Measurements from ENCODE around the gene PHACTR1. TPM values are rescaled to one million over a fixed set of nuclear protein-coding genes. Genes with fewer than 3 reads are reported as not detected.

Gene PHACTR1
- total and polyA plus RNA-seq, 2 donors (not counting 1 experiment from before 2014, with no cell fraction given) = 0.60 to 1.2 TPM

GRCh38 chr6:13009461-13009860 lies 292.9 kb downstream of the PHACTR1 start:
- H3K27me3 ChIP-seq (ENCODE audit: control insufficient read depth, insufficient read depth, low read length) = peaks cover 21% of the 10 kb centered on the region
- H3K9ac ChIP-seq (ENCODE audit: insufficient read depth, low read length) = no peak overlapping the region
- H3K4me1 ChIP-seq (ENCODE audit: control insufficient read depth, extremely low read depth, insufficient read depth, low read length) = no peaks in the 10 kb centered on the region
- H3K79me2 ChIP-seq (ENCODE audit: control insufficient read depth, insufficient read depth, low read length) = no peaks in the 10 kb centered on the region
- no peak overlapping the region for H2AFZ ChIP-seq (ENCODE audit: low read length)
- no peaks in the 10 kb centered on the region for H4K20me1 ChIP-seq (ENCODE audit: control insufficient read depth, extremely low read depth, insufficient read depth, low read length)
- no peak overlapping the region for H3K27ac ChIP-seq (ENCODE audit: insufficient read depth, low read length)
- no peaks in the 10 kb centered on the region for H3K9me3 ChIP-seq (ENCODE audit: control insufficient read depth, insufficient read depth, low read depth, low read length)
- H3K4me3 ChIP-seq (replicated peaks in 1 of 4; ENCODE audit: control extremely low read depth in 1 of 4, insufficient read depth in 1 of 4, low read depth in 3 of 4, low read length in 4 of 4) = no peak overlapping the region
- no peak for DNase-seq (ENCODE audit: low read depth in 2 of 2)
- no peak overlapping the region for H3K4me2 ChIP-seq (ENCODE audit: extremely low read depth, insufficient read depth, low read length)
- TF ChIP-seq CTCF (conservative IDR thresholded peaks at IDR 0.05 in 1 of 2, IDR thresholded peaks at IDR 0.05 in 1 of 2; ENCODE audit: low read depth in 1 of 2, low read length in 2 of 2) = no peak
- TF ChIP-seq EZH2 (IDR thresholded peaks at IDR 0.05; ENCODE audit: low read length, missing control alignments) = no peak
- H3K36me3 ChIP-seq (ENCODE audit: control insufficient read depth, insufficient read depth, low read length) = no peaks in the 10 kb centered on the region

GRCh38 chr6:13011612-13012146 lies 295.1 kb downstream of the PHACTR1 start:
- peaks cover 33% of the 10 kb centered on the region for H3K27me3 ChIP-seq (ENCODE audit: control insufficient read depth, insufficient read depth, low read length)
- TF ChIP-seq CTCF (conservative IDR thresholded peaks at IDR 0.05 in 1 of 2, IDR thresholded peaks at IDR 0.05 in 1 of 2; ENCODE audit: low read depth in 1 of 2, low read length in 2 of 2) (no peak), EZH2 (IDR thresholded peaks at IDR 0.05; ENCODE audit: low read length, missing control alignments) (no peak)
- H3K9ac ChIP-seq (ENCODE audit: insufficient read depth, low read length) = no peak overlapping the region
- H3K79me2 ChIP-seq (ENCODE audit: control insufficient read depth, insufficient read depth, low read length) = no peaks in the 10 kb centered on the region
- no peaks in the 10 kb centered on the region for H3K36me3 ChIP-seq (ENCODE audit: control insufficient read depth, insufficient read depth, low read length)
- no peak overlapping the region for H3K27ac ChIP-seq (ENCODE audit: insufficient read depth, low read length)
- no peaks in the 10 kb centered on the region for H4K20me1 ChIP-seq (ENCODE audit: control insufficient read depth, extremely low read depth, insufficient read depth, low read length)
- no peak overlapping the region for H3K4me3 ChIP-seq (replicated peaks in 1 of 4; ENCODE audit: control extremely low read depth in 1 of 4, insufficient read depth in 1 of 4, low read depth in 3 of 4, low read length in 4 of 4)
- no peak overlapping the region for H3K4me2 ChIP-seq (ENCODE audit: extremely low read depth, insufficient read depth, low read length)
- H3K9me3 ChIP-seq (ENCODE audit: control insufficient read depth, insufficient read depth, low read depth, low read length) = no peaks in the 10 kb centered on the region
- no peaks in the 10 kb centered on the region for H3K4me1 ChIP-seq (ENCODE audit: control insufficient read depth, extremely low read depth, insufficient read depth, low read length)
- H2AFZ ChIP-seq (ENCODE audit: low read length) = no peak overlapping the region
- no peak for DNase-seq (ENCODE audit: low read depth in 2 of 2)

- Histone ChIP-seq H2AFZ (ENCODE audit: low read length) (no peak overlapping the region), H3K36me3 (ENCODE audit: control insufficient read depth, insufficient read depth, low read length) (no peaks in the 10 kb centered on the region), H3K27me3 (ENCODE audit: control insufficient read depth, insufficient read depth, low read length) (peaks cover 33% of the 10 kb centered on the region), H4K20me1 (ENCODE audit: control insufficient read depth, extremely low read depth, insufficient read depth, low read length) (no peaks in the 10 kb centered on the region), H3K79me2 (ENCODE audit: control insufficient read depth, insufficient read depth, low read length) (no peaks in the 10 kb centered on the region), H3K9ac (ENCODE audit: insufficient read depth, low read length) (no peak overlapping the region), H3K9me3 (ENCODE audit: control insufficient read depth, insufficient read depth, low read depth, low read length) (no peaks in the 10 kb centered on the region), H3K27ac (ENCODE audit: insufficient read depth, low read length) (no peak overlapping the region), H3K4me1 (ENCODE audit: control insufficient read depth, extremely low read depth, insufficient read depth, low read length) (no peaks in the 10 kb centered on the region), H3K4me3 (replicated peaks in 1 of 4; ENCODE audit: control extremely low read depth in 1 of 4, insufficient read depth in 1 of 4, low read depth in 3 of 4, low read length in 4 of 4) (no peak overlapping the region), H3K4me2 (ENCODE audit: extremely low read depth, insufficient read depth, low read length) (no peak overlapping the region)
- DNase-seq (ENCODE audit: low read depth in 2 of 2) = no peak
- no peak for TF ChIP-seq CTCF (conservative IDR thresholded peaks at IDR 0.05 in 1 of 2, IDR thresholded peaks at IDR 0.05 in 1 of 2; ENCODE audit: low read depth in 1 of 2, low read length in 2 of 2)
- TF ChIP-seq EZH2 (IDR thresholded peaks at IDR 0.05; ENCODE audit: low read length, missing control alignments) = no peak
Measured at GRCh38 chr6:13012296-13012695, 295.7 kb downstream of the PHACTR1 start.

Measured in fibroblast of lung (primary cell).